Epithelial cell of proximal tubule (primary cell): ENCODE data around the gene TPR. TPM values are rescaled to one million over a fixed set of nuclear protein-coding genes. Genes with fewer than 3 reads are reported as not detected.

Experiments
- DNase-seq: peaks from one replicate; pipeline ENCODE4 v3.0.0-alpha.2; 2011; ENCODE audit warnings: low read depth
- H3K4me3 ChIP-seq: 2 replicates; pipeline ENCODE4 v1.5.1; 2011; ENCODE audit warnings: low read depth, mild to moderate bottlenecking, low read length
- CTCF ChIP-seq: conservative IDR thresholded peaks from 2 replicates; pipeline ENCODE4 v1.5.1; 2012; ENCODE audit warnings: low read depth, mild to moderate bottlenecking, low read length
- total RNA-seq: library from RNA; depleted of rRNA; stranded (reverse); fragments of >200 nt; gene quantifications from 2 replicates; pipeline ENCODE4 v1.2.3, GENCODE V29; 2015

The TPR gene
- total RNA-seq, result 40.5 and 42.8 TPM in 2 replicates

GRCh38 chr1:186375152-186375928 lies at the start of gene TPR, which contains the start of gene ODR4:
Gene TPR (minus strand): TSS chr1:186375253. CDS start chr1:186375028, 225 bp downstream.
Gene ODR4 (plus strand): TSS chr1:186375838. CDS start chr1:186379786, 3,948 bp downstream.
- peak; percentile 87 for TF ChIP-seq CTCF
- peak within 1 kb of the TSS; percentile 94 for H3K4me3 ChIP-seq
- DNase-seq, result peak; percentile 95

GRCh38 chr1:186424539-186424938 lies 49.5 kb upstream of the TPR start:
- H3K4me3 ChIP-seq, result no peak overlapping the region
- no peak for DNase-seq
- TF ChIP-seq CTCF, result no peak

- no peak for DNase-seq
- no peak for TF ChIP-seq CTCF
- no peak overlapping the region for H3K4me3 ChIP-seq
Observed at GRCh38 chr1:186421446-186421845, 46.4 kb upstream of the TPR start.

GRCh38 chr1:186420923-186421322 lies 45.9 kb upstream of the TPR start:
- DNase-seq, result no peak
- H3K4me3 ChIP-seq, result no peak overlapping the region
- no peak for TF ChIP-seq CTCF

GRCh38 chr1:186420311-186420710 lies 45.3 kb upstream of the TPR start:
- DNase-seq, result no peak
- no peak for TF ChIP-seq CTCF
- H3K4me3 ChIP-seq, result no peak overlapping the region

- DNase-seq, result no peak
- no peak overlapping the region for H3K4me3 ChIP-seq
- no peak for TF ChIP-seq CTCF
Observed at GRCh38 chr1:186418503-186418902, 43.5 kb upstream of the TPR start.

- DNase-seq, result no peak
- no peak for TF ChIP-seq CTCF
- no peak overlapping the region for H3K4me3 ChIP-seq
Observed at GRCh38 chr1:186413319-186413718, 38.3 kb upstream of the TPR start.
